K562 (cell line): Measurements from ENCODE around the gene PPP2R3C. TPM values are rescaled to one million over a fixed set of nuclear protein-coding genes. Genes with fewer than 3 reads are reported as not detected.

Experiments used
- C11orf30 ChIP-seq: fragments of 450-650 bp; IDR thresholded peaks from 2 replicates; pipeline ENCODE4 v1.6.1; 2016; ENCODE audit warnings: low read depth, mild to moderate bottlenecking
- FOXA3 ChIP-seq, 2 experiments: fragments of 450-650 bp in 1 of 2; sonication (generic) in 1 of 2; formaldehyde crosslinking; IDR thresholded peaks in 1 of 2; conservative IDR thresholded peaks in 1 of 2; 2 replicates each; pipeline versions ENCODE4 v1.4.0 to v1.8.0; 2020 to 2022; ENCODE audit warnings: mild to moderate bottlenecking in 2 of 2, missing genetic modification reagents in 1 of 2
- FOXJ3 ChIP-seq: sonication (generic); formaldehyde crosslinking; IDR thresholded peaks from 2 replicates; pipeline ENCODE4 v1.4.0; 2020; ENCODE audit warnings: mild to moderate bottlenecking, missing genetic modification reagents
- GATAD2B ChIP-seq: fragments of 450-650 bp; IDR thresholded peaks from 2 replicates; pipeline ENCODE4 v1.6.1; 2017; ENCODE audit warnings: mild to moderate bottlenecking, borderline replicate concordance
- ILK ChIP-seq: fragments of 450-650 bp; IDR thresholded peaks from 2 replicates; pipeline ENCODE4 v1.6.1; 2016; ENCODE audit warnings: missing genetic modification characterization, low read depth, mild to moderate bottlenecking, missing compliant biosample characterization, moderate library complexity, borderline replicate concordance
- MAFF ChIP-seq: IDR thresholded peaks from 2 replicates; pipeline ENCODE4 v1.6.1; 2012; ENCODE audit warnings: low read length, improper control_type of control experiment
- MTF1 ChIP-seq: fragments of 250-450 bp; sonication (Bioruptor Pico); IDR thresholded peaks from 2 replicates; pipeline ENCODE4 v1.9.0; 2021; ENCODE audit warnings: moderate library complexity, mild to moderate bottlenecking, inconsistent platforms, borderline replicate concordance
- PHB2 ChIP-seq: fragments of 450-650 bp; IDR thresholded peaks from 2 replicates; pipeline ENCODE4 v1.6.1; 2017; ENCODE audit warnings: low read depth
- PHF8 ChIP-seq: fragments of 200-600 bp; sonication (generic); IDR thresholded peaks from 2 replicates; pipeline ENCODE4 v1.6.1; 2012; ENCODE audit warnings: mixed run types, mild to moderate bottlenecking, inconsistent platforms, low read length, moderate library complexity, borderline replicate concordance
- POLR2AphosphoS5 ChIP-seq: IDR thresholded peaks from 2 replicates; pipeline ENCODE4 v1.6.1; 2011; ENCODE audit warnings: mild to moderate bottlenecking, low read depth, low read length, moderate library complexity; ENCODE audit not compliant: control insufficient read depth, insufficient read depth
- POLR2B ChIP-seq: fragments of 450-650 bp; IDR thresholded peaks from 2 replicates; pipeline ENCODE4 v1.6.1; 2018; ENCODE audit warnings: low read depth; ENCODE audit not compliant: partially characterized antibody
- RCOR1 ChIP-seq, 2 experiments: IDR thresholded peaks; 2 replicates each; pipeline ENCODE4 v1.6.1; 2012; ENCODE audit warnings: low read depth in 2 of 2, low read length in 2 of 2, borderline replicate concordance in 1 of 2, improper control_type of control experiment in 1 of 2
- TAF1 ChIP-seq: IDR thresholded peaks from 2 replicates; pipeline ENCODE4 v1.6.1; 2011; ENCODE audit warnings: mild to moderate bottlenecking, low read length, moderate library complexity; ENCODE audit not compliant: insufficient read depth, control insufficient read depth, severe bottlenecking; ENCODE audit errors: extremely low read depth
- ZNF165 ChIP-seq: fragments of 250-450 bp; sonication (Bioruptor Pico); IDR thresholded peaks from 2 replicates; pipeline ENCODE4 v1.4.0; 2020; ENCODE audit warnings: borderline replicate concordance
- ZNF282 ChIP-seq: sonication (generic); formaldehyde crosslinking; IDR thresholded peaks from 2 replicates; pipeline ENCODE4 v1.8.1; 2023; ENCODE audit warnings: missing genetic modification reagents
- ZNF384 ChIP-seq: IDR thresholded peaks from 2 replicates; pipeline ENCODE4 v1.6.1; 2012; ENCODE audit warnings: low read depth, low read length, improper control_type of control experiment
- ZNF778 ChIP-seq: fragments of 450-650 bp; formaldehyde crosslinking; IDR thresholded peaks from 2 replicates; pipeline ENCODE4 v1.4.0; 2020; ENCODE audit warnings: mild to moderate bottlenecking, moderate library complexity
- polyA plus RNA-seq, 8 experiments: library from polyadenylated mRNA; depleted of rRNA in 4 of 8; stranded (reverse) in 5 of 8; unstranded in 3 of 8; fragments of >200 nt; fragmentation: Nextera tagmentation in 2 of 8; fragmentation: Illumina TruSeq in 1 of 8; extraction: Ambion mirVana in 2 of 8; extraction: Trizol in 1 of 8; gene quantifications; 2 replicates each; pipeline versions ENCODE4 v1.2.1 to v1.2.3, GENCODE V29; 2011 to 2014; ENCODE audit warnings: inconsistent platforms in 1 of 8, missing spikeins in 1 of 8
- total RNA-seq, 7 experiments: library from RNA; depleted of rRNA in 6 of 7; stranded (reverse); fragments of >200 nt in 6 of 7; fragmentation: Illumina TruSeq in 2 of 7; extraction: Trizol in 2 of 7; gene quantifications; 2 replicates each; pipeline versions ENCODE4 v1.2.1 to v1.2.3, GENCODE V29; 2011 to 2021; ENCODE audit warnings: low replicate concordance in 1 of 7
- TF ChIP-seq, protein P1 (sequence below): fragments of 200-800 bp; sonication (Bioruptor generic); IDR thresholded peaks from 2 replicates; pipeline ENCODE4 v1.6.1; 2017; ENCODE audit warnings: missing genetic modification characterization, missing compliant biosample characterization
- TF ChIP-seq, protein P2 (sequence below): fragments of 450-650 bp; IDR thresholded peaks from 2 replicates; pipeline ENCODE4 v1.6.1; 2016; ENCODE audit warnings: low read depth

Gene PPP2R3C
- total and polyA plus RNA-seq, 9 of the 15 experiments (the other 6 are each of a cell fraction or from before 2014, with no cell fraction given): 14.7 to 43.3 (median 22.7) TPM

DNA sequence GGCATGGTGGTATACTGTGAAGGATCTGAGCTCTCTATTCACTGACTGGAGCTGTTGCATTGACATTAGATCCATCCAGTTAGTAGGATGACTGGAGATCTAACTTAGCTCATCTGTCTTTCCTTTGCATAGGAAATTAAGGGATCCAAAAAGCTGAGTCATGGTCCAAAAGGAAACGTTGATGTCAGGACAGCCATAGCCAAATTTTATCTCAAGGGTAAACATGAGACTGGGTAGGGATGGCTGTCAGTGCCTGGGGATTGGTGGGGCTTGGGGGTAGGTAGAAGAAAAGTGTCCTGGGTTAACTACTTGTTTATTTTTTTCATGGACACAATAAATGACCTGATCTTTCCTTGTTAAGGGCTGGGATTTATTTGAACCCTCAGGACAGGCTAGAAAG, 71.1 kb downstream of the PPP2R3C start (continued):
- TF ChIP-seq, protein P1, sequence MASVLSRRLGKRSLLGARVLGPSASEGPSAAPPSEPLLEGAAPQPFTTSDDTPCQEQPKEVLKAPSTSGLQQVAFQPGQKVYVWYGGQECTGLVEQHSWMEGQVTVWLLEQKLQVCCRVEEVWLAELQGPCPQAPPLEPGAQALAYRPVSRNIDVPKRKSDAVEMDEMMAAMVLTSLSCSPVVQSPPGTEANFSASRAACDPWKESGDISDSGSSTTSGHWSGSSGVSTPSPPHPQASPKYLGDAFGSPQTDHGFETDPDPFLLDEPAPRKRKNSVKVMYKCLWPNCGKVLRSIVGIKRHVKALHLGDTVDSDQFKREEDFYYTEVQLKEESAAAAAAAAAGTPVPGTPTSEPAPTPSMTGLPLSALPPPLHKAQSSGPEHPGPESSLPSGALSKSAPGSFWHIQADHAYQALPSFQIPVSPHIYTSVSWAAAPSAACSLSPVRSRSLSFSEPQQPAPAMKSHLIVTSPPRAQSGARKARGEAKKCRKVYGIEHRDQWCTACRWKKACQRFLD: peak; percentile 54; the same call in 1 of the 2 replicates
- TF ChIP-seq MTF1 (CRISPR knock-in tag): no peak
- TF ChIP-seq, protein P2, sequence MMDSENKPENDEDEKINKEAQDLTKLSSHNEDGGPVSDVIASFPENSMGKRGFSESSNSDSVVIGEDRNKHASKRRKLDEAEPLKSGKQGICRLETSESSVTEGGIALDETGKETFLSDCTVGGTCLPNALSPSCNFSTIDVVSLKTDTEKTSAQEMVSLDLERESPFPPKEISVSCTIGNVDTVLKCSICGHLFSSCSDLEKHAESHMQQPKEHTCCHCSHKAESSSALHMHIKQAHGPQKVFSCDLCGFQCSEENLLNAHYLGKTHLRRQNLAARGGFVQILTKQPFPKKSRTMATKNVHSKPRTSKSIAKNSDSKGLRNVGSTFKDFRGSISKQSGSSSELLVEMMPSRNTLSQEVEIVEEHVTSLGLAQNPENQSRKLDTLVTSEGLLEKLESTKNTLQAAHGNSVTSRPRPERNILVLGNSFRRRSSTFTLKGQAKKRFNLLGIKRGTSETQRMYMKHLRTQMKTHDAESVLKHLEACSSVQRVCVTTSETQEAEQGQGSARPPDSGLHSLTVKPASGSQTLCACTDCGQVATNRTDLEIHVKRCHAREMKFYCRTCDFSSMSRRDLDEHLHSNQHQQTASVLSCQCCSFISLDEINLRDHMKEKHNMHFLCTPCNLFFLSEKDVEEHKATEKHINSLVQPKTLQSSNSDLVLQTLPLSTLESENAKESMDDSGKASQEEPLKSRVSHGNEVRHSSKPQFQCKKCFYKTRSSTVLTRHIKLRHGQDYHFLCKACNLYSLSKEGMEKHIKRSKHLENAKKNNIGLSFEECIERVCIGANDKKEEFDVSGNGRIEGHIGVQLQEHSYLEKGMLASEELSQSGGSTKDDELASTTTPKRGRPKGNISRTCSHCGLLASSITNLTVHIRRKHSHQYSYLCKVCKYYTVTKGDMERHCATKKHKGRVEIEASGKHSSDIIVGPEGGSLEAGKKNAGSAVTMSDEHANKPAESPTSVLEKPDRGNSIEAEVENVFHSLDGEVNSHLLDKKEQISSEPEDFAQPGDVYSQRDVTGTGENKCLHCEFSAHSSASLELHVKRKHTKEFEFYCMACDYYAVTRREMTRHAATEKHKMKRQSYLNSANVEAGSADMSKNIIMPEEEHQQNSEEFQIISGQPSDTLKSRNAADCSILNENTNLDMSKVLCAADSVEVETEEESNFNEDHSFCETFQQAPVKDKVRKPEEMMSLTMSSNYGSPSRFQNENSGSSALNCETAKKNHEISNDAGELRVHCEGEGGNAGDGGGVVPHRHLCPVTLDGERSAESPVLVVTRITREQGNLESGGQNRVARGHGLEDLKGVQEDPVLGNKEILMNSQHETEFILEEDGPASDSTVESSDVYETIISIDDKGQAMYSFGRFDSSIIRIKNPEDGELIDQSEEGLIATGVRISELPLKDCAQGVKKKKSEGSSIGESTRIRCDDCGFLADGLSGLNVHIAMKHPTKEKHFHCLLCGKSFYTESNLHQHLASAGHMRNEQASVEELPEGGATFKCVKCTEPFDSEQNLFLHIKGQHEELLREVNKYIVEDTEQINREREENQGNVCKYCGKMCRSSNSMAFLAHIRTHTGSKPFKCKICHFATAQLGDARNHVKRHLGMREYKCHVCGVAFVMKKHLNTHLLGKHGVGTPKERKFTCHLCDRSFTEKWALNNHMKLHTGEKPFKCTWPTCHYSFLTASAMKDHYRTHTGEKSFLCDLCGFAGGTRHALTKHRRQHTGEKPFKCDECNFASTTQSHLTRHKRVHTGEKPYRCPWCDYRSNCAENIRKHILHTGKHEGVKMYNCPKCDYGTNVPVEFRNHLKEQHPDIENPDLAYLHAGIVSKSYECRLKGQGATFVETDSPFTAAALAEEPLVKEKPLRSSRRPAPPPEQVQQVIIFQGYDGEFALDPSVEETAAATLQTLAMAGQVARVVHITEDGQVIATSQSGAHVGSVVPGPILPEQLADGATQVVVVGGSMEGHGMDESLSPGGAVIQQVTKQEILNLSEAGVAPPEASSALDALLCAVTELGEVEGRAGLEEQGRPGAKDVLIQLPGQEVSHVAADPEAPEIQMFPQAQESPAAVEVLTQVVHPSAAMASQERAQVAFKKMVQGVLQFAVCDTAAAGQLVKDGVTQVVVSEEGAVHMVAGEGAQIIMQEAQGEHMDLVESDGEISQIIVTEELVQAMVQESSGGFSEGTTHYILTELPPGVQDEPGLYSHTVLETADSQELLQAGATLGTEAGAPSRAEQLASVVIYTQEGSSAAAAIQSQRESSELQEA: no peak
- TF ChIP-seq FOXA3 (CRISPR knock-in tag; conservative IDR thresholded peaks at IDR 0.05 in 1 of 2, IDR thresholded peaks at IDR 0.05 in 1 of 2): peak in 1 of 2 experiments; percentile 69; a peak in 2 of 4 replicates
- no peak for TF ChIP-seq ZNF778 (CRISPR knock-in tag)
- no peak for TF ChIP-seq ZNF384
- no peak for TF ChIP-seq FOXJ3
- TF ChIP-seq RCOR1 (IDR thresholded peaks at IDR 0.05; ENCODE audit: borderline replicate concordance in 1 of 2, low read depth in 2 of 2, low read length in 2 of 2): 0 out of 4 replicates have a peak, but pooled peaks of 1 of the 2 experiments have one; percentile 19
- TF ChIP-seq PHB2: no peak
- peak; percentile 94 for TF ChIP-seq C11orf30
- TF ChIP-seq POLR2B: no peak
- TF ChIP-seq ILK (tag): no peak
- peak; percentile 96 for TF ChIP-seq MAFF
- no peak for TF ChIP-seq ZNF282
- no peak for TF ChIP-seq TAF1
- no peak for TF ChIP-seq PHF8
- TF ChIP-seq GATAD2B: no peak
- TF ChIP-seq ZNF165 (CRISPR knock-in tag): no peak
- TF ChIP-seq POLR2AphosphoS5: no peak
